Measurements from ENCODE around the gene SDR42E1.

DNA sequence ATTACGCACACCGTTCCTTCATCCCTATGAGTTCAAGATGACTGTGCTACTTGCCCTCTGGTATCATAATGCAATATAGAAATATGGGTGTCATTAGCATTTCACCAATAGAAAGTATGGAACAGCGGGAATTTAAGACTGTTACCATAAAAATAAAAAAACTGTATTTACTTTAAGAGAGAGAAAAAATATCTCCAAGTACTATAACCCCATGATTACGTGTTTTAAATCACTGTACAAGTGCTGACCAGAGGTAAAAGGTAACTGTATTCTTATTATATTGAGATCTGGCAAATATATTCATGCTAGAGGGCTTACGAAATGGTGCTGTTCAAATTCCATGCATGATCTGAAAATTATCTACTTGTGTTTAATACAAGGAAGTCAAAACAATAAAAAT lies 5.2 kb downstream of the SDR42E1 start:
- TF ChIP-seq NRF1 (IDR thresholded peaks at IDR 0.05; ENCODE audit: low read depth, low read length) (no peak), POLR2AphosphoS5 (IDR thresholded peaks at IDR 0.05; ENCODE audit: low read depth, low read length) (no peak), EZH2 (IDR thresholded peaks at IDR 0.05; ENCODE audit: low read depth, low read length, severe bottlenecking) (no peak)
- TF ChIP-seq, protein P1, sequence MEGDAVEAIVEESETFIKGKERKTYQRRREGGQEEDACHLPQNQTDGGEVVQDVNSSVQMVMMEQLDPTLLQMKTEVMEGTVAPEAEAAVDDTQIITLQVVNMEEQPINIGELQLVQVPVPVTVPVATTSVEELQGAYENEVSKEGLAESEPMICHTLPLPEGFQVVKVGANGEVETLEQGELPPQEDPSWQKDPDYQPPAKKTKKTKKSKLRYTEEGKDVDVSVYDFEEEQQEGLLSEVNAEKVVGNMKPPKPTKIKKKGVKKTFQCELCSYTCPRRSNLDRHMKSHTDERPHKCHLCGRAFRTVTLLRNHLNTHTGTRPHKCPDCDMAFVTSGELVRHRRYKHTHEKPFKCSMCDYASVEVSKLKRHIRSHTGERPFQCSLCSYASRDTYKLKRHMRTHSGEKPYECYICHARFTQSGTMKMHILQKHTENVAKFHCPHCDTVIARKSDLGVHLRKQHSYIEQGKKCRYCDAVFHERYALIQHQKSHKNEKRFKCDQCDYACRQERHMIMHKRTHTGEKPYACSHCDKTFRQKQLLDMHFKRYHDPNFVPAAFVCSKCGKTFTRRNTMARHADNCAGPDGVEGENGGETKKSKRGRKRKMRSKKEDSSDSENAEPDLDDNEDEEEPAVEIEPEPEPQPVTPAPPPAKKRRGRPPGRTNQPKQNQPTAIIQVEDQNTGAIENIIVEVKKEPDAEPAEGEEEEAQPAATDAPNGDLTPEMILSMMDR (IDR thresholded peaks at IDR 0.05; ENCODE audit: control extremely low read depth in 1 of 3, insufficient read depth in 1 of 3, low read depth in 1 of 3, low read length in 3 of 3) = no peak

Data from H1 (cell line).